Skeletal muscle satellite cell (primary cell): ENCODE data around the gene KIAA1210. TPM values are rescaled to one million over a fixed set of nuclear protein-coding genes. Genes with fewer than 3 reads are reported as not detected.

Experiments used
- H3K27me3 ChIP-seq: 2 replicates; pipeline ENCODE4 v1.7.0; 2013; ENCODE audit warnings: low read length; ENCODE audit not compliant: control insufficient read depth, insufficient read depth
- H3K36me3 ChIP-seq: 2 replicates; pipeline ENCODE4 v1.7.0; 2013; ENCODE audit warnings: mild to moderate bottlenecking, control low read depth, low read length; ENCODE audit not compliant: insufficient read depth
- H3K4me1 ChIP-seq: 2 replicates; pipeline ENCODE4 v1.7.0; 2013; ENCODE audit warnings: low read length; ENCODE audit not compliant: control insufficient read depth, insufficient read depth
- H3K4me2 ChIP-seq: 2 replicates; pipeline ENCODE4 v1.7.0; 2013; ENCODE audit warnings: mild to moderate bottlenecking, low read length
- H3K4me3 ChIP-seq: 2 replicates; pipeline ENCODE4 v1.7.0; 2013; ENCODE audit warnings: low read length
- H3K9ac ChIP-seq: 2 replicates; pipeline ENCODE4 v1.7.0; 2013; ENCODE audit warnings: mild to moderate bottlenecking, low read depth, low read length, moderate library complexity
- H3K9me3 ChIP-seq: replicated peaks from 2 replicates; pipeline ENCODE4 v1.7.0; 2013; ENCODE audit warnings: mild to moderate bottlenecking, control low read depth, low read length
- total RNA-seq: library from RNA; depleted of rRNA; stranded (reverse); fragments of >200 nt; gene quantifications from 2 replicates; pipeline ENCODE4 v1.2.3, GENCODE V29; 2012; rRNA removed

Gene KIAA1210
- total RNA-seq, result not detected in 2 replicates

DNA sequence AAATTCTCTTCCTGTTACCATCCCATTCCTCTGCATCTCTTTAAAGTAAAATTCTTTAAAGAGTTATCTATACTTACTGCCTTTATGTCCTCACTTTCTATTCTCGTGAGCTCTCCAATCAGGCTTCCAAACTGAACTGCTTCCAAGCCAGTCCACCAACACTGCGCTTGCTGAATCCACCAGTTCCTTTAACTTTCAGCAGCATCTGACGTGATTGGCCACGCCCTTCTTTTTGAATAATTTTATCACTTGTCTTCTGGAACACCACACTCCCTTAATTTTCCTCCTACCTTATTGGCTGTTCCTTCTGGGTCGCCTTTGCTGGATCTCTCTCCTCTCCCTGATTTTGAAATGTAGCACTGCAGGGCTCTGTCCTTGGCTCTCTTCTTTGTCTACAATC, at the start of gene KIAA1210:
Gene KIAA1210 (minus strand): TSS at position 163 of the 400 bp plus-strand sequence. CDS start 4,170 bp downstream, outside the sequence.
- H3K4me1 ChIP-seq, result no peaks in the 10 kb centered on the region
- H3K36me3 ChIP-seq, result no peaks in the 10 kb centered on the region
- no peak within 1 kb of the TSS for H3K4me2 ChIP-seq
- no peaks in the 10 kb centered on the region for H3K9me3 ChIP-seq
- no peak within 1 kb of the TSS for H3K9ac ChIP-seq
- H3K27me3 ChIP-seq, result peaks cover 4% of the 10 kb centered on the region
- no peak within 1 kb of the TSS for H3K4me3 ChIP-seq

GRCh38 chrX:119177278-119177677, 49.7 kb upstream of the KIAA1210 start:
- Histone ChIP-seq H3K36me3 (no peaks in the 10 kb centered on the region), H3K4me2 (no peak overlapping the region), H3K4me1 (no peaks in the 10 kb centered on the region), H3K27me3 (no peaks in the 10 kb centered on the region), H3K9ac (no peak overlapping the region), H3K9me3 (no peaks in the 10 kb centered on the region), H3K4me3 (no peak overlapping the region)

- H3K27me3 ChIP-seq, result peaks cover 5% of the 10 kb centered on the region
- H3K36me3 ChIP-seq, result no peaks in the 10 kb centered on the region
- no peak overlapping the region for H3K4me2 ChIP-seq
- H3K4me1 ChIP-seq, result no peaks in the 10 kb centered on the region
- H3K9ac ChIP-seq, result no peak overlapping the region
- no peak overlapping the region for H3K4me3 ChIP-seq
- no peaks in the 10 kb centered on the region for H3K9me3 ChIP-seq
Observed at GRCh38 chrX:119174900-119175299, 47.3 kb upstream of the KIAA1210 start.

- H3K4me1 ChIP-seq, result no peaks in the 10 kb centered on the region
- peaks cover 17% of the 10 kb centered on the region for H3K27me3 ChIP-seq
- H3K36me3 ChIP-seq, result no peaks in the 10 kb centered on the region
- H3K4me2 ChIP-seq, result no peak overlapping the region
- no peak overlapping the region for H3K9ac ChIP-seq
- no peaks in the 10 kb centered on the region for H3K9me3 ChIP-seq
- no peak overlapping the region for H3K4me3 ChIP-seq
Observed at GRCh38 chrX:119168104-119168503, 40.5 kb upstream of the KIAA1210 start.

DNA sequence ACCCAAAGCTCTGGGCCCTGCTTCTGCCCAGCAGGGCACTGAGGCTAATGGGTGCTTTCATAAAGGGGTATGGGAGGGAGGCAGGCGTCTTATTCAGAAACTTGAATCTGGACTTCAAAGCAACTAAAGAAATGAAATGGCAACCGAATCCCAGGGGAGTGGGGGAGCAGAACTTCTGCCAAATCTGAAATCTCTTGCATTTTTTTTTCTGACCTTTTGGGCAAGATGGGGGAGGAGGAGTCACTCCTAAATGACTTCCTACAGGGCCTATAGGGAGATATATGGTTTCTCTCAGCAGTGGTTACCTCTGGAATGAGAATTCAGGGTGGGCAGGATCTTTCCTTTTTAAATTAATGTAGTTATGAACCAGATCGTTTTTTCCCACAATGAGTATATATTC, 30.6 kb upstream of the KIAA1210 start:
- Histone ChIP-seq H3K27me3 (peaks cover 4% of the 10 kb centered on the region), H3K9me3 (no peaks in the 10 kb centered on the region), H3K4me1 (no peaks in the 10 kb centered on the region), H3K36me3 (no peaks in the 10 kb centered on the region), H3K4me2 (no peak overlapping the region), H3K4me3 (no peak overlapping the region), H3K9ac (no peak overlapping the region)

DNA sequence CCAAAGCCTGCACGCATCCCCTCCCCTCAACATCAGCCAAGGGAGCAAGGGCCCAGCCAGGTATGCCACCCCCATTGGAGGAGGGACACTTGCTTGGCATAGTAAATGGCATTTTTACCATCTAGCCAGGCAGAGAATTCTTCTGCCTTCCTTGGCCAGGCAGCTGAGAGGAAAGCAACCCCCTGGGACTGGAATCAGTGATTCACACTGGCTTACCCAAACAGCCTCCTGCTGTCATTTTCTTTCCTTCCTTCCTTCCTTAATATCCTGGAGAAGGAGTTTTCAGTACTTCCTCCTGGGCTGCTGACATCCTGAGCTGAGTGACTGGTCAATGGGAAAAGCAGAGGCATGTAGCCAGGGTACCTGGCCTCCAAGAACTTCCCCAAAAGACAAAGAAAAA, 28.6 kb upstream of the KIAA1210 start:
- Histone ChIP-seq H3K27me3 (peaks cover 13% of the 10 kb centered on the region), H3K4me1 (no peaks in the 10 kb centered on the region)

GRCh38 chrX:119155416-119156035, 27.9 kb upstream of the KIAA1210 start:
- Histone ChIP-seq H3K9me3 (no peaks in the 10 kb centered on the region), H3K4me3 (no peak overlapping the region), H3K27me3 (peaks cover 12% of the 10 kb centered on the region), H3K36me3 (no peaks in the 10 kb centered on the region), H3K4me1 (no peaks in the 10 kb centered on the region), H3K9ac (no peak overlapping the region), H3K4me2 (no peak overlapping the region)

More for the DNA sequence above, 28.6 kb upstream of the KIAA1210 start:
- Histone ChIP-seq H3K4me3 (no peak overlapping the region), H3K4me2 (no peak overlapping the region), H3K9me3 (no peaks in the 10 kb centered on the region), H3K36me3 (no peaks in the 10 kb centered on the region), H3K9ac (no peak overlapping the region)

DNA sequence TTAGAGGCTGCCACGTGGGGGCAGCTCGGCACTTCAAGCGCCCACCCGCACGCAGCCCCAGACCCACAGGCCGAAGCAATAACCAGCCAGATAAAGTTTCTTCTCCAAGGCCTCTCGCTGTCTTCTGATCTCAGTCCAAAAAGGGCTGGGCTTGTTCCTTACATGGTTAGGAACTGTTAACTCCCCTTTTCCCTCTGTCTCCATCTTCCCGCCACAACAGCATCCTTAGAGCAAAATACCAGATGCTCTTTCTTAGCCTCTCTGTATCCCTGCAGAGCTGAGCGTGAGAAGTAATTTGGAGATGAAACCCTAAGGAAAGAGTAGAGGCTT, 23.4 kb upstream of the KIAA1210 start:
- H3K9me3 ChIP-seq, result no peaks in the 10 kb centered on the region
- H3K27me3 ChIP-seq, result peaks cover 12% of the 10 kb centered on the region
- H3K9ac ChIP-seq, result no peak overlapping the region
- H3K36me3 ChIP-seq, result no peaks in the 10 kb centered on the region
- no peak overlapping the region for H3K4me3 ChIP-seq
- no peaks in the 10 kb centered on the region for H3K4me1 ChIP-seq
- H3K4me2 ChIP-seq, result no peak overlapping the region

DNA sequence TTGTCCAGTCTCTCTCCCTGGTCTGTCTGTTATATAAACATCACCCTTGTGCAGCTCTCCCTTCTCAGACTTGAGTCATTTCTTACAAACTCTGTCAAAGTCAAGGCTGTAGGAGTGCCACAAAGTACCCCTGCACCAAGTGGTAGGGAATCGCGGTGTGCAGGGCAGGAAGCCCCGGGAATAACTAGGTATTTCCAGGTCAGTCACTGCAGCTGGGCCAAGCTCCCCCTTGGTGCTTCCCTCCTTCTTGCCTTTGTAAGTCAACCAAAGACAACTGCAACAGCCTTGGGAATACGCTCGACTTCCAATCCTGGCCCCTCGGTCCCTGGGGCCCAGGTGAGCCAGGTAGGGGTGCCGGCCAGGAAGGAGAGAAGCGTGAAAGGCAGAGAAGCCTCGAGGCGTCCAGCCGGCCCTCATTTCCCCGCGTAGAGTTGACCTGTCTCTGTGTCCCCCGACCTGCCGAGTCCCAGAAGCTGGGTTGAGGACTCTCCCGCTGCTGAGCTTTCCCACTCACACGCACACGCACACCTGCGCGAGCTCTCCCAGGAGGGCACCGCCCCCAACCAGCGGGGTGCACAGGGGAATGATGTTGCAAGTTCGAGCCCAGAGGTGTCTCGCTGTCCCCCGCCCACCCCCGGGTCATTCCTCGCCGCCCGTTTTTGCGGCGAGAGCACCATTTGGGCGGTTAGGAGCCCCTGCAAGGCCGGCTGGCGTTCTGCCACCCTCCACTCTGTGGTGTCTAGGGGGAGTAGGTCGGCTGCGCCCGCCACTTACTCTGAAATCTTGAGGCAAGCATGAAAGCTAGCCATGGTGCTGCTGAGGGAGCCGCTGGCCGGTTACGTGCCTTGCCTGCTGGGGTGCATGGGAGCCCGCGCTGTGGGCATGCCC, 22.8 kb upstream of the KIAA1210 start:
- H3K4me1 ChIP-seq, result no peaks in the 10 kb centered on the region
- H3K27me3 ChIP-seq, result peaks cover 12% of the 10 kb centered on the region
- no peak overlapping the region for H3K4me2 ChIP-seq
- no peak overlapping the region for H3K9ac ChIP-seq
- no peaks in the 10 kb centered on the region for H3K36me3 ChIP-seq
- H3K4me3 ChIP-seq, result no peak overlapping the region
- H3K9me3 ChIP-seq, result no peaks in the 10 kb centered on the region

GRCh38 chrX:119147486-119147885, 19.9 kb upstream of the KIAA1210 start:
- Histone ChIP-seq H3K4me2 (no peak overlapping the region), H3K4me1 (no peaks in the 10 kb centered on the region), H3K9ac (no peak overlapping the region), H3K27me3 (peaks cover 10% of the 10 kb centered on the region), H3K36me3 (no peaks in the 10 kb centered on the region), H3K9me3 (no peaks in the 10 kb centered on the region), H3K4me3 (no peak overlapping the region)

GRCh38 chrX:119145241-119145653, 17.6 kb upstream of the KIAA1210 start:
- H3K27me3 ChIP-seq, result no peaks in the 10 kb centered on the region
- no peak overlapping the region for H3K4me3 ChIP-seq
- no peak overlapping the region for H3K4me2 ChIP-seq
- no peak overlapping the region for H3K9ac ChIP-seq
- H3K36me3 ChIP-seq, result no peaks in the 10 kb centered on the region
- H3K4me1 ChIP-seq, result no peaks in the 10 kb centered on the region
- H3K9me3 ChIP-seq, result no peaks in the 10 kb centered on the region

DNA sequence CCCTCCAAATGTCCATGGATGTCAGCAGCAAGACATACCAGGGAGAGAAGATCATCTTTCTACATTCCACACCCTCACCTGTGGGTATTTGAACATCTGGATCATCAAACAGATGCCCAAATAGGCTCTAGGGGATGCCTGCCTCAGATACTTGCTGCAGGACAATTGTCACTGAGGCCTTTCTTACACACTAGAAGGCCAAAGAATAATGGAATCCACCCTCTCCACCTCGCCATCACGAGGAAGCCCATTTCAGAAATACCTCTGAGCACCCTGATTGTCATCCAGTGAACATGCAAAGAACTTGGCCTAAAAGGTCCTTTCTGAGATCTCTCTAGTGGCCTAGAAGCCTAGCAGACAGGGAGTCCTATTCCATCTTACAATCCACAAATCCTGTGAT, 6.9 kb upstream of the KIAA1210 start:
- Histone ChIP-seq H3K9ac (no peak overlapping the region), H3K4me2 (no peak overlapping the region), H3K4me3 (no peak overlapping the region), H3K27me3 (peaks cover 12% of the 10 kb centered on the region), H3K4me1 (no peaks in the 10 kb centered on the region), H3K9me3 (no peaks in the 10 kb centered on the region), H3K36me3 (no peaks in the 10 kb centered on the region)
